WERI-Rb-1 (cell line): ENCODE results near the gene PRCP.

Source experiments
- DNase-seq: peaks from one replicate; pipeline ENCODE4 v3.0.0-alpha.2; 2020
- H3K27ac ChIP-seq: fragments of 250-450 bp; sonication (Bioruptor Pico); 2 replicates; pipeline ENCODE4 v1.5.1; 2020; ENCODE audit warnings: mild to moderate bottlenecking, moderate library complexity
- H3K27me3 ChIP-seq: fragments of 250-450 bp; sonication (Bioruptor Pico); 2 replicates; pipeline ENCODE4 v1.5.1; 2021; ENCODE audit warnings: mild to moderate bottlenecking, low read depth, moderate library complexity; ENCODE audit not compliant: insufficient read depth, severe bottlenecking
- H3K36me3 ChIP-seq: fragments of 250-450 bp; sonication (Bioruptor Pico); 2 replicates; pipeline ENCODE4 v1.5.1; 2020; ENCODE audit warnings: mild to moderate bottlenecking, moderate library complexity
- H3K4me3 ChIP-seq: 2 replicates; pipeline ENCODE4 v1.5.1; 2011; ENCODE audit warnings: low read depth, mild to moderate bottlenecking, control low read depth, low read length
- H3K9me3 ChIP-seq: fragments of 250-450 bp; sonication (Bioruptor Pico); 2 replicates; pipeline ENCODE4 v1.5.1; 2021; ENCODE audit warnings: mild to moderate bottlenecking, moderate library complexity; ENCODE audit not compliant: severe bottlenecking
- TF ChIP-seq, protein P1 (sequence below): IDR thresholded peaks from 2 replicates; pipeline ENCODE4 v1.5.1; 2011; ENCODE audit warnings: low read depth, mild to moderate bottlenecking, control low read depth, inconsistent platforms, low read length

The PRCP gene

DNA sequence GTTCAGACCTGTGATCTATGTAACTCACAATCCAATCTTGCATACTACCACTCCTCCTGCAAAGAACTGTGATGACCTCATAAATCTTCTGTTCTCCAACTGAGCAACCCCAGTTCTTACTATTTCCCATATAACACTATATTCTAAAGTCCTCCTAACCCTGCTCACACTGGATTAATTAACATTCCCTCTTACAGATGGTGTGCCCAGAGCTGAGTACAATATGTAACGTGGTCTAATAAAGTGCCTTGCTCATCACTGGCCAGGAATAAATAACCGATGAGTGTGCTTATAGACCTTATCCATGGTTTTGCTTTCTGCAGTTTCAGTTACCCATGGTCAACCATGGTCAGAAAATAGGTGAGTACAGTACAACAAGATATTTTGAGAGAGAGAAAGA, 28.6 kb downstream of the PRCP start:
- TF ChIP-seq, protein P1, sequence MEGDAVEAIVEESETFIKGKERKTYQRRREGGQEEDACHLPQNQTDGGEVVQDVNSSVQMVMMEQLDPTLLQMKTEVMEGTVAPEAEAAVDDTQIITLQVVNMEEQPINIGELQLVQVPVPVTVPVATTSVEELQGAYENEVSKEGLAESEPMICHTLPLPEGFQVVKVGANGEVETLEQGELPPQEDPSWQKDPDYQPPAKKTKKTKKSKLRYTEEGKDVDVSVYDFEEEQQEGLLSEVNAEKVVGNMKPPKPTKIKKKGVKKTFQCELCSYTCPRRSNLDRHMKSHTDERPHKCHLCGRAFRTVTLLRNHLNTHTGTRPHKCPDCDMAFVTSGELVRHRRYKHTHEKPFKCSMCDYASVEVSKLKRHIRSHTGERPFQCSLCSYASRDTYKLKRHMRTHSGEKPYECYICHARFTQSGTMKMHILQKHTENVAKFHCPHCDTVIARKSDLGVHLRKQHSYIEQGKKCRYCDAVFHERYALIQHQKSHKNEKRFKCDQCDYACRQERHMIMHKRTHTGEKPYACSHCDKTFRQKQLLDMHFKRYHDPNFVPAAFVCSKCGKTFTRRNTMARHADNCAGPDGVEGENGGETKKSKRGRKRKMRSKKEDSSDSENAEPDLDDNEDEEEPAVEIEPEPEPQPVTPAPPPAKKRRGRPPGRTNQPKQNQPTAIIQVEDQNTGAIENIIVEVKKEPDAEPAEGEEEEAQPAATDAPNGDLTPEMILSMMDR = no peak
- Histone ChIP-seq H3K27ac (no peak overlapping the region), H3K36me3 (no peaks in the 10 kb centered on the region), H3K4me3 (no peak overlapping the region), H3K9me3 (no peaks in the 10 kb centered on the region), H3K27me3 (no peaks in the 10 kb centered on the region)
- DNase-seq = no peak

DNA sequence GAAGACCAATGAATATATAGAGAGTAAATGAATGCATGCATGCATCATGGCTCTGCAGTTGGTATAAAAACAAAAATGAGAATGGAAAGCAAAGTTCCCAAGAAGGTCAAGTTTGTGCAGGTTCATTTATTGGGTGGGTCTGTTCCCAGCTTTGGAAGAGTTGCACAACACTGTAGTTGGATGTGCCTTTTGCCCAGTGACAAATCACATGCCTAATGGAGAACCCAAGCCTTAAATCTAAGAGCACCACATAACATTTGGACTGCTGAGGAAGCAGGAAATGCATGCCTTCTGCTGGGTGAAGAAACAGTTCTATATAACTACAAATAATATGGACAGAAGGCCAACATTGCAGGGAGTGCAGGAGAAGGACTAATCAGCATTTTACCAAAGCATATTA, 30.6 kb downstream of the PRCP start:
- H3K27me3 ChIP-seq = no peaks in the 10 kb centered on the region
- H3K9me3 ChIP-seq = no peaks in the 10 kb centered on the region
- H3K4me3 ChIP-seq = no peak overlapping the region
- TF ChIP-seq, protein P1 = no peak
- H3K27ac ChIP-seq = no peak overlapping the region
- no peak for DNase-seq
- H3K36me3 ChIP-seq = no peaks in the 10 kb centered on the region

DNA sequence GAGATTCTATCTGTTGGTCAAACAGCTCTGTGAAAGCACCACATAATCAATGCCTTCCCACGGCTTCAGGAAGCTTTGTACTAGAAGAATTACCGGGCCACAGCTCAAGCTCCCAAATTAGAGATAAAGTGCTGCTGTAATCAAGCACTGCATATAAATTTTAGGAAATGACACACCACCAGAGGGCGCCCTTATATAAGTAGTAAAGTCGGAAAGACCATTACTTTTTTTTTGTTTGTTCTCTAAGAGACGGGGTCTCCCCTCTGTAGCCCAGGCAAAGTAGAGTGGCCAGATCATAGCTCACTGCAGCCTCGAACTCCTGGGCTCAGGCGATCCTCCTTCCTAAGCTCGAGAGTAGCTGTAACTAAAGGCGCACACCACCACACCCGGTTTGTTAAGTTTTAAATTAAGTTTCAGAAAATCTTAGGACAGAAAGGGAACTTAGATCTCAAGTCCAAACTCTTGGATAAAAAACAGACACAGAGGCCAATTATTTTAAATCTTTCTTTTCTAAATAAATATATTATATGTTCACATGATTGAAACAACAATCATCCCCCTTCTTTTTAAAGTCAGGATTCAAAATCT, 32.6 kb downstream of the PRCP start:
- DNase-seq = peak; percentile 78
- H3K36me3 ChIP-seq = no peaks in the 10 kb centered on the region
- no peak overlapping the region for H3K4me3 ChIP-seq
- TF ChIP-seq, protein P1 = peak; percentile 44
- H3K9me3 ChIP-seq = no peaks in the 10 kb centered on the region
- no peaks in the 10 kb centered on the region for H3K27me3 ChIP-seq
- H3K27ac ChIP-seq = no peak overlapping the region

DNA sequence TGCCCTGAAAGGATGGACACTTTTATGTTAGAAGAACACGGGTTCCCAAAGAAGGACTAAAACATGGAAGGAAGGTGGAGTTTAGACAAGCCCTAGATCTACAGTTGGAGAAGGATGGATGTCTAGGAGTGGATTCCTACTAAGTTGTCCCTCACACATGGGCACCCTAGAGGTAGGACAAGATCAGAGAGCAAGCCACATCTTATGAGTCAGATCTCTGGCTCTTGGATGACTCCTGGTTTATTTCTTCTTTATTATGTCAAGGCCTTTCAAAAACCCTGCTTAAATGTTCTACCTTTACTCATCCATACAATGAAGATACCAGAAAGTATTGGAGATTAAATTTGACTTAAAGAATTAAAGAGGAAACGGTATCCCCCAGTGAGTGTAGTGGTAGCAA, 34.4 kb downstream of the PRCP start:
- Histone ChIP-seq H3K36me3 (no peaks in the 10 kb centered on the region), H3K4me3 (no peak overlapping the region), H3K27ac (no peak overlapping the region), H3K27me3 (no peaks in the 10 kb centered on the region), H3K9me3 (no peaks in the 10 kb centered on the region)
- TF ChIP-seq, protein P1 = no peak
- no peak for DNase-seq

DNA sequence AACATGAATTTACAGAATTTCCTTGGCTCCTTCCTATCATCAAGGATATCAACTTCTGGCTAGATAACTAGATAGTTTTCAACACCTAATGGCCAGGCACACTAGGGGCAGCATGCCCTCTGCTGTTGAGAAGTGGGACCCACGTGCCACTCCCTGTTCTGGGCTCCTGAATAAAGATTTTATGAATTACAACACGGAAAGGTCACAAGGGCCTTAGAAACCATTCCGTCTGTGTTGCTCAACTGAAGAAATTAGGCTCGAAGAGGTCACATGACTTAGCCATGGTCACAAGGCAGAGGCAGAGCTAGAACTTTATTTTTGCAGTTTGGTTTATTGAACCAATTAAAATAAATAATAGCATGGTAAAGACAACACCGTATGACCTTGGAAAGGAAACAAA, 36.0 kb downstream of the PRCP start:
- Histone ChIP-seq H3K4me3 (no peak overlapping the region), H3K9me3 (no peaks in the 10 kb centered on the region), H3K36me3 (no peaks in the 10 kb centered on the region), H3K27ac (no peak overlapping the region), H3K27me3 (no peaks in the 10 kb centered on the region)
- peak; percentile 67 for DNase-seq
- TF ChIP-seq, protein P1 = peak; percentile 72

DNA sequence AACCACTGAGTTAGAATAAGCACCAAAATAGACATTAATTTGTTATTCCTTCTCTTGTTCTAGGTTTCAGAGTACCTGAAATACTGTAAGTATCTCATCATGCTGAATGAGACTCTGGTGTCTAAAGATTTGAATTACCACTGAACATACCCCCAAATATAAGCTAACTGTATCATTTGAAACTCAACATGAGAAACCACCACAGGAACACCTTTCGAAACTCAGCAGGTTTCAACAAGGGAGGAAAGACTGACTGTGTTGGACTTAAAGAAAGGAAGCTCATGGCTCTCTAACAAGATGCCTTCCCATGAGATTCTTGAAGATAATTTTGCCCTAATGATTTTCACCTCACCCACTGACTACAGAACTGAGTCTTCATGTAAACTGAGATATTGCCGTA, 37.0 kb downstream of the PRCP start:
- Histone ChIP-seq H3K36me3 (no peaks in the 10 kb centered on the region), H3K9me3 (no peaks in the 10 kb centered on the region), H3K27me3 (no peaks in the 10 kb centered on the region), H3K4me3 (no peak overlapping the region), H3K27ac (no peak overlapping the region)
- no peak for DNase-seq
- TF ChIP-seq, protein P1 = no peak
